K562 (cell line): ENCODE measurements around the gene EGFL7. TPM values are rescaled to one million over a fixed set of nuclear protein-coding genes. Genes with fewer than 3 reads are reported as not detected.
A peak's percentile ranks its signal among the peaks of the same experiment; 100 is the strongest.

Experiments
- ATAC-seq: fragments of 200-7000 bp; cut with Tn5 transposase; 3 replicates; pipeline ENCODE4 v1.9.1; 2020; ENCODE audit warnings: moderate library complexity
- BruUV-seq: library from RNA; stranded (reverse); fragments of 400-500 nt; replicated peaks from 2 replicates; lab custom pipeline; 2021; lab: Mats Ljungman, UMichigan
- CTCF ChIA-PET: fragments of 300-600 bp; formaldehyde crosslinking; extraction: SDS; loops from one replicate; lab custom pipeline; 2021; ENCODE audit warnings: low intra/inter-chr PET ratio; lab: Yijun Ruan, JAX
- POLR2A ChIA-PET: fragments of 300-600, 350-650 bp; sonication (Branson Sonifier 250); formaldehyde crosslinking; extraction: SDS; loops from one replicate; lab custom pipeline; 2021; ENCODE audit warnings: antibody characterized with exemption, inconsistent platforms; lab: Yijun Ruan, JAX
- DNase-seq, 4 experiments: peaks; one replicate each; pipeline versions ENCODE4 v3.0.0 to v3.0.0-alpha.2; 2011 to 2018; ENCODE audit warnings: low spot score in 3 of 4, mixed read lengths in 3 of 4; ENCODE audit errors: extremely low read depth in 1 of 4
- FAIRE-seq: peaks from 2 replicates; lab custom pipeline; 2011; peaks lifted over from hg19 to GRCh38; lab: Jason Lieb, UNC
- H2AFZ ChIP-seq: 2 replicates; pipeline ENCODE4 v1.6.0; 2011; ENCODE audit warnings: low read depth, low read length, control low read depth, inconsistent platforms
- H3K27ac ChIP-seq: fragments of 200-600 bp; 3 replicates; pipeline ENCODE4 v1.8.0; 2011; ENCODE audit warnings: low read depth, mild to moderate bottlenecking, control low read depth, inconsistent platforms, low read length, moderate library complexity, mixed read lengths; ENCODE audit errors: extremely low read depth
- H3K27me3 ChIP-seq, 2 experiments: fragments of 300-600 bp in 1 of 2; 2 replicates in 1 of 2; 3 replicates in 1 of 2; pipeline versions ENCODE4 v1.6.0 to v1.8.0; 2011; ENCODE audit warnings: inconsistent platforms in 2 of 2, low read length in 2 of 2, mild to moderate bottlenecking in 1 of 2, mixed read lengths in 1 of 2, moderate library complexity in 1 of 2; ENCODE audit not compliant: control insufficient read depth in 2 of 2, insufficient read depth in 2 of 2
- H3K36me3 ChIP-seq: fragments of 300-600 bp; 3 replicates; pipeline ENCODE4 v1.8.0; 2011; ENCODE audit warnings: mild to moderate bottlenecking, low read length, inconsistent platforms; ENCODE audit not compliant: control insufficient read depth, insufficient read depth
- H3K4me1 ChIP-seq, 2 experiments: fragments of 200-600 bp in 1 of 2; replicated peaks in 1 of 2; 2 replicates in 1 of 2; 3 replicates in 1 of 2; pipeline versions ENCODE4 v1.5.1 to v1.8.0; 2011; ENCODE audit warnings: inconsistent platforms in 2 of 2, low read length in 2 of 2, mild to moderate bottlenecking in 1 of 2, mixed read lengths in 1 of 2, moderate library complexity in 1 of 2; ENCODE audit not compliant: control insufficient read depth in 2 of 2, insufficient read depth in 2 of 2
- H3K4me2 ChIP-seq: 2 replicates; pipeline ENCODE4 v1.6.1; 2011; ENCODE audit warnings: low read length, control low read depth, inconsistent platforms, mixed read lengths; ENCODE audit not compliant: insufficient read depth
- H3K4me3 ChIP-seq: fragments of 200-600 bp; sonication (generic), shearing (Covaris generic); 2 replicates; pipeline ENCODE4 v1.5.1; 2016; ENCODE audit warnings: control low read depth, inconsistent platforms
- H3K79me2 ChIP-seq: fragments of 200-600 bp; 3 replicates; pipeline ENCODE4 v1.8.0; 2011; ENCODE audit warnings: low read length, inconsistent platforms; ENCODE audit not compliant: control insufficient read depth, insufficient read depth
- H3K9ac ChIP-seq, 2 experiments: 2 replicates each; pipeline versions ENCODE4 v1.6.0 to v1.6.1; 2011; ENCODE audit warnings: low read depth in 2 of 2, low read length in 2 of 2, control low read depth in 1 of 2, inconsistent platforms in 1 of 2, mild to moderate bottlenecking in 1 of 2, mixed read lengths in 1 of 2; ENCODE audit not compliant: insufficient read depth in 1 of 2
- H3K9me1 ChIP-seq: one replicate; pipeline ENCODE4 v1.6.0; 2011; ENCODE audit warnings: inconsistent platforms, mild to moderate bottlenecking, low read length, moderate library complexity; ENCODE audit not compliant: control insufficient read depth, insufficient read depth
- H3K9me3 ChIP-seq: replicated peaks from 2 replicates; pipeline ENCODE4 v1.5.1; 2011; ENCODE audit warnings: low read depth, low read length, inconsistent platforms; ENCODE audit not compliant: control insufficient read depth, insufficient read depth
- H4K20me1 ChIP-seq: replicated peaks from 2 replicates; pipeline ENCODE4 v1.6.1; 2011; ENCODE audit warnings: low read length, inconsistent platforms, mixed read lengths; ENCODE audit not compliant: control insufficient read depth, insufficient read depth
- MTA1 ChIP-seq: fragments of 450-650 bp; IDR thresholded peaks from 2 replicates; pipeline ENCODE4 v1.6.1; 2017; ENCODE audit warnings: borderline replicate concordance
- POLR2G ChIP-seq: fragments of 200-400 bp; formaldehyde crosslinking; IDR thresholded peaks from 2 replicates; pipeline ENCODE4 v1.6.1; 2017; ENCODE audit warnings: low read depth, mild to moderate bottlenecking, antibody characterized with exemption, low read length, moderate library complexity
- ZFX ChIP-seq: sonication (generic); formaldehyde crosslinking; IDR thresholded peaks from 2 replicates; pipeline ENCODE4 v1.8.0; 2022; ENCODE audit warnings: mild to moderate bottlenecking, missing genetic modification reagents, moderate library complexity
- ZNF41 ChIP-seq: fragments of 250-450 bp; sonication (Bioruptor Pico); conservative IDR thresholded peaks from 2 replicates; pipeline ENCODE4 v1.4.0; 2020; ENCODE audit warnings: mild to moderate bottlenecking
- WGBS: fragments of 100-300 bp; shearing (Covaris generic); methylation state at CpG from one replicate; pipeline ENCODE4 v1.1.6; 2016; ENCODE audit warnings: low coverage, mixed read lengths; ENCODE audit not compliant: insufficient coverage; ENCODE audit errors: missing lambda C conversion rate; 5-methylcytosine and 5-hydroxymethylcytosine counted together
- in situ Hi-C: fragments of 300-500 bp; cut with MboI; formaldehyde crosslinking; loops from 4 replicates; pipeline ENCODE4 v1.15.0; 2018; ENCODE audit warnings: inconsistent platforms, mixed read lengths
- intact Hi-C: fragments of 100-400 bp; cut with micrococcal nuclease; formaldehyde crosslinking; loops from 2 replicates; pipeline ENCODE4 v1.14.2; 2022
- polyA plus RNA-seq, 8 experiments: library from polyadenylated mRNA; depleted of rRNA in 4 of 8; stranded (reverse) in 5 of 8; unstranded in 3 of 8; fragments of >200 nt; fragmentation: Nextera tagmentation in 2 of 8; fragmentation: Illumina TruSeq in 1 of 8; extraction: Ambion mirVana in 2 of 8; extraction: Trizol in 1 of 8; gene quantifications; 2 replicates each; pipeline versions ENCODE4 v1.2.1 to v1.2.3, GENCODE V29; 2011 to 2014; ENCODE audit warnings: inconsistent platforms in 1 of 8, missing spikeins in 1 of 8
- total RNA-seq, 7 experiments: library from RNA; depleted of rRNA in 6 of 7; stranded (reverse); fragments of >200 nt in 6 of 7; fragmentation: Illumina TruSeq in 2 of 7; extraction: Trizol in 2 of 7; gene quantifications; 2 replicates each; pipeline versions ENCODE4 v1.2.1 to v1.2.3, GENCODE V29; 2011 to 2021; ENCODE audit warnings: low replicate concordance in 1 of 7

EGFL7 gene
- total and polyA plus RNA-seq, 9 of the 15 experiments (the other 6 are each of a cell fraction or from before 2014, with no cell fraction given), result 1.5 to 286 (median 55.5) TPM

DNA sequence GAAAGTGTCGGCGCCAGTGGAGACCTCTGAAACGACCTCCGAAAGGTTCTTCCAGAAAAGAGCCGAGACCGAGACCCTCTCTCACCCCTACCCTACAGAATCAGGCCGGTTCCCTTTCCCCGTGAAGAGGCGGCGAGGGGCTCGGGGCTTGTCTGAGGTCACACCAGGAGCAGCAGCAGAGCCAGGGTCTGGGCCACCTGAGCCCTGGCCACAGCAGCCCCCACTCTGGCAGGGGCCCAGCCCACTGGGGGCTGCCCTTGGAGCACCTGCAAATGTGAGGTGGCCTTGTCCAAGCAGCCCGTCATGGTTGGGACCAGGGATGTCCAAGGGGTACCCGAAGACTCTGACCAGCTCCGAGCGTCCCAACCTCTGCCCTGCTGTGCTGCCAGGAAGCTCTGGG lies 15.3 kb downstream of the EGFL7 start:
- no peaks in the 10 kb centered on the region for H3K9me3 ChIP-seq
- H3K4me1 ChIP-seq, result peaks cover 11 to 84% of the 10 kb centered on the region in 2 experiments; a peak in 4 of 5 replicates
- no peak overlapping the region for H3K4me2 ChIP-seq
- FAIRE-seq, result no peak
- no TSS peak for BruUV-seq
- in situ Hi-C loops (no loop called here), intact Hi-C loops (no loop called here)
- no peak for ATAC-seq
- DNase-seq, result no peak
- peaks cover 17% of the 10 kb centered on the region for H4K20me1 ChIP-seq
- no peak overlapping the region for H3K27ac ChIP-seq
- ChIA-PET POLR2A (interaction anchor here (0.6 to 1.0 kb wide), 2 partner anchors 139 to 573 kb away, joined by 3 to 4 read pairs; no protein-coding TSS in a partner anchor), CTCF (no interaction called here)
- H3K9ac ChIP-seq, result peak overlapping the region in 1 of 2 experiments; percentile 56; a peak in 2 of 4 replicates
- peaks cover 33% of the 10 kb centered on the region for H3K79me2 ChIP-seq
- H3K36me3 ChIP-seq, result peaks cover 30% of the 10 kb centered on the region; the same call in 1 of the 3 replicates
- no peaks in the 10 kb centered on the region for H3K27me3 ChIP-seq
- 87% methylated on average over 11 of the region's 15 CpGs for WGBS
- H3K9me1 ChIP-seq, result peaks cover 2% of the 10 kb centered on the region
- H2AFZ ChIP-seq, result no peak overlapping the region
- H3K4me3 ChIP-seq, result no peak overlapping the region
- 0 out of 2 replicates have a peak, but pooled peaks have one; percentile 47 for TF ChIP-seq POLR2G
- no peak for TF ChIP-seq ZNF41

DNA sequence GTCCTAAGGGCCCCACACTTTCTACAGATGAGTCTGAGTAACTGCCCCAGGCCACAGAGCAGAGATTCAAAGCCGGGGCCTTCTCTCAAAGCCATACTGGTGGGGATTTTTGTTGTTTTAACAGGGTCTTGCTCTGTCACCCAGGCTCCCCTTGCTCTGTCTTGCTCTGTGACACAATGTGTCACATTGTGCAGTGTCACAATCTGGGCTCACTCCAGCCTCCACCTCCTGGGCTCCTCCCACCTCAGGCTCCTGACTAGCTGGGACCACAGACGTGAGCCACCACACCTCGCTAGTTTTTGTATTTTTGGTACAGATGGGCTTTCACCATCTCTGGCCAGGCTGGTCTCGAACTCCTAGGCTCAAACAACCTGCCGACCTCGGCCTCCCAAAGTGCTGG lies 15.9 kb downstream of the EGFL7 start:
- Histone ChIP-seq H3K9me3 (no peaks in the 10 kb centered on the region), H3K79me2 (peaks cover 37% of the 10 kb centered on the region), H3K4me1 (peaks cover 11 to 84% of the 10 kb centered on the region in 2 experiments; a peak in 4 of 5 replicates), H2AFZ (no peak overlapping the region), H3K9me1 (peaks cover 2% of the 10 kb centered on the region), H4K20me1 (peaks cover 15% of the 10 kb centered on the region), H3K27me3 (no peaks in the 10 kb centered on the region), H3K9ac (peak overlapping the region in 1 of 2 experiments; percentile 78; a peak in 2 of 4 replicates), H3K36me3 (peaks cover 28% of the 10 kb centered on the region; the same call in 1 of the 3 replicates), H3K27ac (no peak overlapping the region), H3K4me2 (no peak overlapping the region), H3K4me3 (no peak overlapping the region)
- CTCF ChIA-PET, result no interaction called here
- ATAC-seq, result no peak
- POLR2A ChIA-PET, result interaction anchor here (0.6 to 1.0 kb wide), 2 partner anchors 139 to 574 kb away, joined by 3 to 4 read pairs; no protein-coding TSS in a partner anchor
- no peak for FAIRE-seq
- DNase-seq, result no peak
- no TSS peak for BruUV-seq
- intact Hi-C loops (no loop called here), in situ Hi-C loops (no loop called here)
- 66% methylated on average over 6 of the region's 6 CpGs for WGBS
- 0 out of 2 replicates have a peak, but pooled peaks have one; percentile 11 for TF ChIP-seq ZFX (CRISPR knock-in tag)
- no peak for TF ChIP-seq MTA1
